Measurements from ENCODE around the gene PRM2.

Gene PRM2

DNA sequence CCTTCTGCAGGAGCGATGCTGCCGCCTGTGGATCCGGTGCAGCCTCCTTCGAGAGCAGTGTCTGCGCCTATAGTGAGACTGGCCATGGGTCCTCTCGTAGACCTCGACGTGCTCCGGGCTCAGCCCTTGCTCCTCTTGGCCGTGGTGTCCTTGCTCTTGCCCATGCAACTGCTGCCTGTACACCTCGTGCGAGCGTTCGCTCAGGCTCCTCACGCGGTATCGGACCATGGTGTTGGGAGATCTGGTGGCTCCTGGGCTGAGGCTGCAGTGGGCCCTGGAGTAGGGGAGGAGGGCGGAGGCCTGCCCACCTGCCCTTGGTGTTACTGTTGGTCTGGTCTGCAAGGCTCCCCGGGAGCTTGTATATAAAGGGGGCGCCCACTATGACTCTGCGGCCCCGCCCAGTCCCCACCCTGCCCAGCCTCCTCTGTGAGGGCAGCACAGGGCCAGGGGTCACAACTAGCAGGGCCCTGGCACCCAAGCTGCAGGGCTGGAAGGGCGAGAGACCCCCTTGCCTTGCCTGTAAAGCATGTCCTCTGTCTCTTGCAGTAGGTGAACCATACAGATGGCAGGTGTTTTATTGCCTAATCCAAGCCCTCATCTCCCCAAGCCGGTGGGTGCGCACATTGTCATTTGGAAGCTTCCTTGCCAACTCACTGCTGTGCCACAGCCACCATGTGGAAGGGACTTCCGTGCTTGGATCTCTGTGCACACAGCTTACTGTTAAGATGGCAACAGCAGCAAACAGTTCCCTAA lies at the start of gene PRM2:
Gene PRM2, minus strand, starts transcription at position 338 of the 753 bp plus-strand sequence. Its CDS starts 110 bp downstream, at position 228.
- DNase-seq: no peak

DNA sequence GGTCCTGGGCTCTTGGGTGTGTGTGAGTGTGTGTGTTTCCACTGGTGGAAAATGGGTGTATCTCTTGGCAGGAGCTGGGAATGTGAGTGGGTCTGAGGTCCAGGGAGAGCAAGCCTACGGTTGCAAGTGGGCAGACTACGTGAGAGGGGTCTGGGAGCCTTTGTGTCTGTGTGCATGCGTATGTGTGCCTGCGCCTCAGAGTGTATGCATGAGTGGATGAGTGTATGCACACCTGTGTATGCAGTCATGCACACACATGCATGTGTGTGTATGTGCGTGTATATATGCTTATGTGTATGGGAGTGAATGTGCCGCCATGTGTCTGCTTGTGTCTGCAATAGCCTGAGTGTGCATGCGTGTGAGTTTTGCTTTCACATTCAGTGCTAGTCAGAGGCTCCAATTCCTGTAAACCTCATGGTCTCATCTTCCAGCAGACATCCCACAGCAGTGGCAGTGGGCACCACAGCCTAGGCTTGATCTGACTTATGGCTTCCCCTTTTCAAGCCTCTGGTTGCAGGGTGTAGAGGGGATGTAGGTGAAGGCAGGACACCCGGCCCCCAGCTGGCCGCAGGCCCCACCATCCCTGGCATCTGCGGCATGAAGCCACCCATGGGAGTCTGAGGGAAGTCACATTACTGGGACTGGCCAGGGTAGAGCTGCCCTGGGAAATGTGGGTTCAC lies 49.3 kb upstream of the PRM2 start:
- no peak for DNase-seq

- no peak for DNase-seq
Observed at GRCh38 chr16:11323551-11324336, 47.5 kb upstream of the PRM2 start.

- no peak for DNase-seq
Observed at GRCh38 chr16:11322823-11323222, 46.5 kb upstream of the PRM2 start.

GRCh38 chr16:11321662-11322061 lies 45.4 kb upstream of the PRM2 start:
- no peak for DNase-seq

- DNase-seq: no peak
Observed at GRCh38 chr16:11320170-11320569, 43.9 kb upstream of the PRM2 start.

DNA sequence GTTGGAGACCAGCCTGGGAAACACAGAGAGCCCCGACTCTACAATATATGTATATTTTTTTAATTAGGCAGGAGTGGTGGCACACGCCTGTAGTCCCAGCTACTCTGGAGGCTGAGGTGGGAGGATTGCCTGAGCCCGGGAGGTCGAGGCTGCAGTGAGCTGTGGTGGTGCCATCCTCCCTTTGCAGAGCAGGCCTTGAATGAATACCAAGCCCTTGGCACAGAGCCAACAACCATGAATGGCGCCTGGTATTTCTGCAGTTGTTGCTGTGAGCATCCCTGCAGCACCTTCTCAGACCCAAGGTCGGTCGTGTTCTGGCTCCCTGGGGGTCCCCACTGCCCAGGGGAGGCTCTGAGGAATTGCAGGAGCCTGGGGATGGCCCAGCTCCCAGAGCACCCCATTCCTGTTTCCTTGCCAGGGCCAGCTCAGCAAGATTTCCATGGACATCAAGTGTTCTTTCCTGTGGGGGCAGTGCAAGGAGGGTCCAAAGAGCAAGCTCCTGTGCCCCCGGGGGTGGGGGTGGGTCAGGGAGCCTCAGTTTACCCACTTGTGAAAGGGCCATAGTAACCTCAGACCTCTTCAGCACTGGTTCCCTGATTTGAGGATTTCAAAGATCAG lies 43.4 kb upstream of the PRM2 start:
- no peak for DNase-seq

DNA sequence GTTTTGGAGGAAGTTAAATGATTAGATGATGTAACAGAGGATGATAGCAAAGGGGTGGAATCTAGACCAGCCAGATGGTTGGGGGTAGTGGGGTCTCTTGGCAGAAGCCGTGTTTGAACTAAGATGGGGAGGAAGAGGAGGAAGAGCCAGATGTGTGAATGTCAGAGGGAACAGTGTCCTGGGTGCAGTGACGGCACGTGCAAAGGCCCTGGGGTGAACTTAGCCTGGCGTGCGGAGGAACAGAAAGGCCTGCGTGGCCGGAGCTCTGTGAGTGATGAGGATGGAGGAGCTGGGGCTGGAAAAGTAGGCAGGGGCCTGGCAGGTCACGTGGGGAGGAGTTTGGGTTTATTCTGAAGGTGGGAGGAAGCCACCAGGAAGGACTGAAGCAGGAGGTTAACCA lies 42.5 kb upstream of the PRM2 start:
- no peak for DNase-seq

GRCh38 chr16:11316331-11317015 lies 40.2 kb upstream of the PRM2 start:
- DNase-seq: no peak

GRCh38 chr16:11315510-11315909 lies 39.2 kb upstream of the PRM2 start:
- no peak for DNase-seq

- DNase-seq: no peak
Observed at GRCh38 chr16:11314309-11314894, 38.1 kb upstream of the PRM2 start.

- no peak for DNase-seq
Observed at GRCh38 chr16:11313493-11314308, 37.4 kb upstream of the PRM2 start.

GRCh38 chr16:11312718-11313492 lies 36.6 kb upstream of the PRM2 start:
- peak in 1 of 2 donors; percentile 18 for DNase-seq

DNA sequence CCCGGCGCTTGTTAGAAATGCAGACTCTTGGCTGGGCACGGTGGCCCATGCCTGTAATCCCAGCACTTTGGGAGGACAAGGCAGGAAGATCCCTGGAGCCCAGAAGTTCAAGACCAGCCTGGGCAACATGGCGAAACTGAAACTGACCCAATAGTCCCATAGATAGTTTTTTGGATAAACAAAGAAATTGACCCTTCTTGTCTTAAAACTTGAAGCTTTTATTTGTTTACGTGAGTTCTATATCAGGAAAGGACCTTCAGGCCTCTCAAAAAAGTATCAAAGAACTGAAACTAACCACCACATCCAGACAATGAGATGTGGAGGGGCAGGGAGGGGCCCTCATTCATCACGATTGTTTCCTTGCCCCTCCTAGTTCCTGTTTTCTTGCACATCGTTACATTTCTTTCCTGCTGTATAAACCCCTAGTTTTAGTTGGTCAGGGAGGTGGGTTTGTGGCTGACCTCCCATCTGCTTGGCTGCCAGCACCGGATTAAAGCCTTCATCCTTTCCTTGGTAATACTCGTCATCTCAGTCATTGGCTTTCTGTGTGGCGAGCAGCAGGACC lies 34.8 kb upstream of the PRM2 start:
- DNase-seq: no peak

DNA sequence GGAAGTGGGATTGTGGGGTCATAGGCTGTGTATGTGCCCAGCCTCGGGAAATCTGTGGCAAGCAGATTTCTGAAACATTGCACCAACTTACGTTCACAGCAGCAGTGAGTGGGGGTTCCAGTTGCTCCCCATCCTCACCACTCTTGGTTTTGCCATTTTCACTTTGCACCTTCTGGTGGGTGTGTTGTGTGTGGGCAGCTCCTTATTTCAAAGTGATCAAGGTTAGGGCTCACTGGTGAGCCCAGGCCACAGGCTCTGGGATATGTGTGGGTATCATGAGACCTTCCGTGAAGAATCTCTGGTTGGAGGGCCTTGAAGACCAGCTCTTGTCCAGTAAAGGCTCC lies 34.3 kb upstream of the PRM2 start:
- DNase-seq: no peak

- DNase-seq: no peak
Observed at GRCh38 chr16:11309895-11310633, 33.8 kb upstream of the PRM2 start.

DNA sequence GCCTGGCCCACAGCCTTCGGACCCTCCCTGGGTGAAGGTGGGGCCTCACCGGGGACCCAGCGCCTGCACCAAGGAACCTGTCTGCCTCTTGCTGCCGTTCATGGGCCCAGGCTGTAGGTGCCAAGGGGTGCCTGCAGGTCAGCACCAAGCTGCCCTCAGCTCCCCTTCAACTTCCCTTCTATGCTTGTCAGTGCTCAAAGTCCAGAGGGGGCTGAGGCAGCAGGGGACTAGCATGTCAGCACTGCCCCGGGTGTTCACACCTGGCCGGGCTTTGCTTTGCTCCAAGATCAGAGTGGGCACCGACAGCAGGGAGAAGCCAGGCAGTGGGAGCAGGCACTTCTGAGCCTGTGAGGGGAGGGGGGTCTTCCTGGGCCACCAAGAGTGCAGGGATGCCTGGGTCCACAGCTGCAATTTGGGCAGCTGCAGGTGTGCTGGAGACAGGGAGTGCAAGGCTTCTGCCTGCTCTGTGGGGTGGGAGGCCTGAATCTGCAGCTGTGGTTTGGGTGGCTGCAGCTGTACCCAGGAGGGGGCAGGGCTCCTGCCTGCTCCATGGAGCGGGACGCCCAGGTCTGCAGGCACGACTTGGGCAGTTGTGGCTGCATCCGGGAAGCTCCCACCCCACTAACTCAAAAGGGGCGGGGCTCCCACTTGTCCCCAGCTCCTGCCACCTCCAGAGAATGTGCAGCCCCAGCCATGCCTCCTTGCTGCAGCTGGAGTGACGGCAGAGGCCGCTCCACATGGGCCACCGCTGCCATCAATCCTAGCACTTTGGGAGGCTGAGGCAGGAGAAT lies 32.4 kb upstream of the PRM2 start:
- DNase-seq: no peak

- DNase-seq: no peak
Observed at GRCh38 chr16:11307639-11308492, 31.6 kb upstream of the PRM2 start.

Data from activated CD4-positive, alpha-beta T cell treated with anti-CD3 and anti-CD28 coated beads for 4 hours (primary cell).